ENCODE results near the gene OR51V1.
"Not testable (repeated sequence)": the region's sequence is repeated elsewhere in the genome, so short reads cannot be mapped to it uniquely, and the experiment has no call there.

Gene OR51V1, protein sequence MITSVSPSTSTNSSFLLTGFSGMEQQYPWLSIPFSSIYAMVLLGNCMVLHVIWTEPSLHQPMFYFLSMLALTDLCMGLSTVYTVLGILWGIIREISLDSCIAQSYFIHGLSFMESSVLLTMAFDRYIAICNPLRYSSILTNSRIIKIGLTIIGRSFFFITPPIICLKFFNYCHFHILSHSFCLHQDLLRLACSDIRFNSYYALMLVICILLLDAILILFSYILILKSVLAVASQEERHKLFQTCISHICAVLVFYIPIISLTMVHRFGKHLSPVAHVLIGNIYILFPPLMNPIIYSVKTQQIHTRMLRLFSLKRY

DNA sequence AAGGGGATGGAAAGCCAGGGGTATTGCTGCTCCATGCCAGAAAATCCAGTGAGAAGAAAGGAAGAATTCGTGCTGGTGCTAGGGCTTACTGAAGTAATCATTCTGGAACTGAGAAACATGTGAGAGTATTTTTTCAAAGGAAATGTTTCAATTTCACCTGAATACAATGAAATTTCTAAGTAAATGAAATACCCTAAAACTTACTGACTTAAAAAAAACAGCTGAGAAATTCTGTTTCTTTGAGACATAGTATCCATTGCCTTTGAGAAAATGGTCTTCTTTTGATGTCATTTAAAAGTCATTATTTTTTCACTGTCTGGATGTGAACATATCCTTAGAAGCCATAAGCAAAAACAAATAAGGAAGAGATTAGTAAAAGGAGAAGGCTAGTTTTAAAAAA lies at the start of gene OR51V1:
Gene OR51V1 (minus strand): TSS at position 101 of the 400 bp plus-strand sequence. CDS start 0 bp downstream, at position 101.
- Mint-ChIP-seq H3K27ac (no peak within 1 kb of the TSS), H3K4me3 (no peak within 1 kb of the TSS), H3K36me3 (no peaks in the 10 kb centered on the region), H3K9me3 (ENCODE audit: low read depth) (no peaks in the 10 kb centered on the region), H3K4me1 (ENCODE audit: low read depth) (no peaks in the 10 kb centered on the region), H3K27me3 (no peaks in the 10 kb centered on the region)

DNA sequence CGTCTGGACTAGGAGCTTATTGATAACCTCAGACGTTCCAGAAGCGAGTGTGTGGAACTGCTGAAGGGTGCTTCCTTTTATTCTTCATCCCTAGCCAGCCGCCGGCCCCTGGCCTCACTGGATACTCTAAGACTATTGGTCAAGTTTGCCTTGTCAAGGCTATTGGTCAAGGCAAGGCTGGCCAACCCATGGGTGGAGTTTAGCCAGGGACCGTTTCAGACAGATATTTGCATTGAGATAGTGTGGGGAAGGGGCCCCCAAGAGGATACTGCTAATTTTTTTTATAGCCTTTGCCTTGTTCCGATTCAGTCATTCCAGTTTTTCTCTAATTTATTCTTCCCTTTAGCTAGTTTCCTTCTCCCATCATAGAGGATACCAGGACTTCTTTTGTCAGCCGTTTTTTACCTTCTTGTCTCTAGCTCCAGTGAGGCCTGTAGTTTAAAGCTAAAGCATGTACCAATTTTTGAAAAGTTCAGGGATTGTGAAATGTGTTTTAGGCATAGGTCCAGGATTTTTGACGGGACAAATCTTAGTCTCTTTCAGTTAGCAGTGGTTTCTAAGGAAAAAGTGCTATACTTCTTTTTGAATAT lies 49.4 kb upstream of the OR51V1 start, which contains the start of gene HBG1:
Gene HBG1 (minus strand): TSS at position 51 of the 590 bp plus-strand sequence. CDS start 53 bp downstream, outside the sequence.
- H3K9me3 Mint-ChIP-seq (ENCODE audit: low read depth); H3K36me3 Mint-ChIP-seq; H3K27ac Mint-ChIP-seq; H3K27me3 Mint-ChIP-seq; H3K4me3 Mint-ChIP-seq; H3K4me1 Mint-ChIP-seq (ENCODE audit: low read depth): not testable (repeated sequence)

DNA sequence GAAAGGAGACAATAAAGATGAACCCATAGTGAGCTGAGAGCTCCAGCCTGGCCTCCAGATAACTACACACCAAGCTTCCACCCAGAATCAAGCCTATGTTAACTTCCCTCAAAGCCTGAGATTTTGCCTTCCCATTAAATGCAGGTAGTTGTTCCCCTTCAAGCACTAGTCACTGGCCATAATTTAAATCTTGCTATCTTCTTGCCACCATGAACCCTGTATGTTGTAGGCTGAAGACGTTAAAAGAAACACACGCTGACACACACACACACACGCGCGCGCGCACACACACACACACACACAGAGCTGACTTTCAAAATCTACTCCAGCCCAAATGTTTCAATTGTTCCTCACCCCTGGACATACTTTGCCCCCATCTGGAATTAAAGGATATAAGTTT lies 48.0 kb upstream of the OR51V1 start:
- not testable (repeated sequence) for H3K36me3 Mint-ChIP-seq; H3K4me1 Mint-ChIP-seq (ENCODE audit: low read depth); H3K9me3 Mint-ChIP-seq (ENCODE audit: low read depth); H3K27ac Mint-ChIP-seq; H3K27me3 Mint-ChIP-seq; H3K4me3 Mint-ChIP-seq

DNA sequence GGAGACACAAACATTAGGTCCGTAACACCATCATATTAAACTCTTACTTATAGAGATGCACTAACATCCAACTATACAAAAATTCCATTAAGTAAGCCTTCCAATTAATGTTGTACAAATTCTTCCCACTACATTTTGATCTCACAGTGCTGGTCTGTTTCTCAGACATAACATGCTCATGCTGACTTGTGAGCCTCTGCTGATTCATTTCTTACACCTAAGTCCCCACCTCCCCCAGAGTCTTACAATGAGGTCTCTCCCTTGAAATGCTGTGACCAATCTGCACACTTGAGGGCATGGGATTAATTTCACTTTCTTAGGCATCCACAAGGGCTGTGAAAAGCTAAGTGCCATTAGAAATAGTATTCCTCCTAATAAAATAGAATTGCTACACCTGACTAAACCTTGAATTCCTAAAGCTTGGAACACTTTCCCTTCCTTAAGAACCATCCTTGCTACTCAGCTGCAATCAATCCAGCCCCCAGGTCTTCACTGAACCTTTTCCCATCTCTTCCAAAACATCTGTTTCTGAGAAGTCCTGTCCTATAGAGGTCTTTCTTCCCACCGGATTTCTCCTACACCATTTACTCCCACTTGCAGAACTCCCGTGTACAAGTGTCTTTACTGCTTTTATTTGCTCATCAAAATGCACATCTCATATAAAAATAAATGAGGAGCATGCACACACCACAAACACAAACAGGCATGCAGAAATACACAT lies 47.1 kb upstream of the OR51V1 start:
- H3K9me3 Mint-ChIP-seq (ENCODE audit: low read depth), result no peaks in the 10 kb centered on the region
- no peaks in the 10 kb centered on the region for H3K4me1 Mint-ChIP-seq (ENCODE audit: low read depth)
- no peak overlapping the region for H3K27ac Mint-ChIP-seq
- H3K27me3 Mint-ChIP-seq, result peaks cover 8% of the 10 kb centered on the region
- H3K4me3 Mint-ChIP-seq, result no peak overlapping the region
- no peaks in the 10 kb centered on the region for H3K36me3 Mint-ChIP-seq

DNA sequence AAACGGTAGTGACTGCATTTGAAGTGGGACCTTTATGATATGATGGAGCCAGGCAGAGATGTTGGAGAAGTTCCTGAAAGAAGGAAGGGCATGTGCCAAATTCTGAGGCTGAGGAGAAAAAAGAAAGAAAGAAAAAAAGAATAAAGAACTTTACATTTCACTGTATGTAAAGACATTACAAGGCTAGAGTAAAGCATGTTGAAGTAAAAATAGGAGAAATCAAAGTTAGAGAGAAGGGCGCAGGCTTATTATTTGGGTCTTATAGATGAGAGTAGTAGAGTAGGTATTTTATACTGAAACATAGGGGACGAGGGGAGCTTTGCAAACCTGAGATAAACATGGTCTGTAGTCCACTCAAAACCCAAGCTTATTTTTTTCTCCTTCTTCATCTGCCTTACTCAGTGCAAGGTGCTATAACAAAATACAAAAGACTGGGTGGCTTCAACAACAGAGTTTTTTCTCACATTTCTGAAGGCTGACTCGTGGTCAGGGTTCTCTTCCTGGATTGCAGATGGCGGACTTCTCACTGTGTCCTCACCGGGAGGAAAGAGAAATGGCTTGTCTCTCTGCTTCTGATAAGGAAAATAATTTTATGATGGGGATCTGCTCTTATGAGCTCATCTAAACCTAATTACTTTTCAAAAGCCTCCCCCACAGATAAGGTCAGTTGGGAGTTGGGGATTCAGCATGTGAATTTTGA lies 46.4 kb upstream of the OR51V1 start:
- Mint-ChIP-seq H3K4me1 (ENCODE audit: low read depth) (no peaks in the 10 kb centered on the region), H3K9me3 (ENCODE audit: low read depth) (no peaks in the 10 kb centered on the region), H3K27me3 (peaks cover 9% of the 10 kb centered on the region), H3K36me3 (no peaks in the 10 kb centered on the region), H3K27ac (no peak overlapping the region), H3K4me3 (no peak overlapping the region)

DNA sequence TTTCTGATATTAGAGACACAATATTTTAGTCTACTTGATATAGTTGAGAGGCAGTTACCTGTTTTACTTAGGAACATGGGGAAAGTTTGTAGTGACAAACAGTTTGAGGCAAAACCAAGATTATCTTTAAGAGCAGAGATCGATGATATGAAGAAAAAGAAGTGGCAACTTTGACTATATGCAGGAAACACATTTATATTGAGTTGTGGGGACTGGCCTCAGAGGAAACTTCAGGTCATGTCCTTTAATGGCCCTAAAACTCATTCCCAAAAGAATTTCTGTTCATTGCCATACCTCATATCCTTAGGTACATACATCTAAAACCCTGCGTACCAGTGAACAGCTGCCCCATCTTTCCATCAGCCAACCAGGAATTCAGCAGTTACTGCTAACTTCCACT lies 44.7 kb upstream of the OR51V1 start:
- H3K4me3 Mint-ChIP-seq, result no peak overlapping the region
- H3K4me1 Mint-ChIP-seq (ENCODE audit: low read depth), result no peaks in the 10 kb centered on the region
- no peak overlapping the region for H3K27ac Mint-ChIP-seq
- peaks cover 9% of the 10 kb centered on the region for H3K27me3 Mint-ChIP-seq
- no peaks in the 10 kb centered on the region for H3K9me3 Mint-ChIP-seq (ENCODE audit: low read depth)
- no peaks in the 10 kb centered on the region for H3K36me3 Mint-ChIP-seq

DNA sequence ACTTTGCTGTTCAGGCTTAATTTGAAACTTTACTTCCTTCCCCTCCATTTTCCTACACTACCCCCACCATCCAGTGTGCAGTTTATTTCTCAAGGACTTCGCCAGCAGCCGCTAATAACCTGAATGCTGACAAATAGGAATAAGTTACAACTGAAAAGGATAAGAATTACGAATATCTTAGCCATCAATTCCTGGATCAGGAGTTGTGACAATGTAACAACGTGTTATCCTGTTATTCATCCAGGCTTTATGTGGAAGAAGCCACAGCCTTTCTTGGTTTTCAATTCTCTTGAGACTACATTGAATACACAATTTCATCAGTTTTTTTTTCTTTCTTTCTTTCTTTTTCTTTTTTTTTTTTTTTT lies 43.3 kb upstream of the OR51V1 start:
- Mint-ChIP-seq H3K27me3 (peaks cover 8% of the 10 kb centered on the region), H3K4me1 (ENCODE audit: low read depth) (no peaks in the 10 kb centered on the region), H3K36me3 (no peaks in the 10 kb centered on the region), H3K9me3 (ENCODE audit: low read depth) (no peaks in the 10 kb centered on the region), H3K27ac (no peak overlapping the region), H3K4me3 (no peak overlapping the region)

DNA sequence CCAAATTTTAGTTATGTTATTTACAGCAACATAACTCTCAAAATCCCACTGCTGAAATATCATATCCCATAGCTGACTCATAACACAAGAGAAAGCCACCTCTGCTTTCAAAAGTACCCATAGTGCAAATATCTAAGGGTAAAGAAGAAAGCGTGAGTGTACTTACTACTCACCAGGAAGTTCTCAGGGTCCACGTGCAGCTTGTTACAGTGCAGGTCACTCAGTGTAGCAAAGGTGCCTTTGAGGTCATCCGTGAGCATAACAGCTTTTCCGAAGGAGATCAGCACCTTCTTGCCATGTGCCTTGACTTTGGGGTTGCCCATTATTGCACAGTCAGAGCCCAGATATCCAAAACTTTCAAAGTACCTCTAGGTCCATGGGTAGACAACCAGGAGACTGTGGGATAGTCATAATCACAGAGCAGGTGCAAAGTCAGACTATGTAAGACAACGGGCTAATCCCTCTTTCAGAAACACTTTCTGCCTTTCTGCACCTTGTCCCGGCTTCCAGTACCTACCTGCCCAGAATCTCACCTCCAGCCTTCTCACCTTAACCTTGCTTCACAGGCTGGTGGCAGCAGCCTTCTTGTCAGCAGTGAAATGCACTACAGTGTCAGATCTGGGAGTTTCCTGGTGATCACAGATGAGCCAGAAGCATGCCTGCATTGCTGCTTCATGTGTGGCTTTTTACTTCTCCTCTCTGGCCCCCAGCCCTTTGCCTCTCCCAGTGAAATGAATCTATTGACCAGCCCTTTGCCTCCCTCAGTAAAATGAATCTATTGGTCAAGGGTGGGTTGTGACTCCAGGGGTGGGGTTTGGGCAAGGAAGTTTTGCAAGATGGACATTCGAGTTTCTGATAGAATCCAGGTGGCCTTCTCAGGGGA lies 42.7 kb upstream of the OR51V1 start:
- Mint-ChIP-seq H3K4me3 (no peak overlapping the region), H3K4me1 (ENCODE audit: low read depth) (no peaks in the 10 kb centered on the region), H3K9me3 (ENCODE audit: low read depth) (no peaks in the 10 kb centered on the region), H3K27me3 (peaks cover 8% of the 10 kb centered on the region), H3K27ac (no peak overlapping the region), H3K36me3 (no peaks in the 10 kb centered on the region)

DNA sequence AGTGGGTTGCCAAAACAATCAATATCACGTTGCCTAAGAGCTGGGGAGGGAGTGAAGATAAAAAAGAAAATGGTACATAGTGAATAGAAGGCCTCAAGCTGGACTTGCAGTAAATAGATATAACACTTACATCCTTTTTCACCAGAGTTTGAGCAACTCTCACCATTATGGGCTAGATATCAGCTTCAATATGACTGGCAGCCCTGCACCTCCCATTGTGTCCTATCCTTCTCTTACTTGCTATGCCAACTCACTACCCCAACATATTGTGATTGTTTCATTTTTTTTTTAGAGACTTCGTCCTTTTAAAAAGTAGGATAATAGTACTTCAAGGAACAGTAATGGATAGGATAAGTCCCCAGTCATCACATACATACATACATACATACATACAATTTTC lies 41.7 kb upstream of the OR51V1 start:
- no peaks in the 10 kb centered on the region for H3K4me1 Mint-ChIP-seq (ENCODE audit: low read depth)
- H3K4me3 Mint-ChIP-seq, result no peak overlapping the region
- no peaks in the 10 kb centered on the region for H3K36me3 Mint-ChIP-seq
- H3K27me3 Mint-ChIP-seq, result peaks cover 13% of the 10 kb centered on the region
- no peaks in the 10 kb centered on the region for H3K9me3 Mint-ChIP-seq (ENCODE audit: low read depth)
- no peak overlapping the region for H3K27ac Mint-ChIP-seq

DNA sequence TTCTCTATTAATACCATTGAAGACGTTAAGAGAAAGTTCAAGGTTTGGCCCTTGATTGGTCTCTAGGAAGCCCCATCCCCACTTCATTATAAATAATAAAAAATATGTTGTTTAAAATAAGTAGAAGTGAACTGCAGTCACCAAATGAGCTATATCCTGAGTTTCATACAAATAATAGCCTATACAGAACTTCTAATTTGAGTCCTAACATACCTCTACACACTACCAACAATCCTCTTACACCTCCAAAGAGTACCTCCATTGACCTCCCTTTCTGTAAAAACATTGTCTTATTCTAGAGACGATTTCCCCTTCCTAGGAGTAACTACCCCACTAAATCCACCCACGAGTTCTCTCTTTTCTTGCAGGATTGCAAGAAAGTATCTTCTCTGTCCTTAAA lies 41.0 kb upstream of the OR51V1 start:
- Mint-ChIP-seq H3K4me3 (no peak overlapping the region), H3K4me1 (ENCODE audit: low read depth) (no peaks in the 10 kb centered on the region), H3K9me3 (ENCODE audit: low read depth) (no peaks in the 10 kb centered on the region), H3K27ac (no peak overlapping the region), H3K36me3 (no peaks in the 10 kb centered on the region), H3K27me3 (peaks cover 17% of the 10 kb centered on the region)

DNA sequence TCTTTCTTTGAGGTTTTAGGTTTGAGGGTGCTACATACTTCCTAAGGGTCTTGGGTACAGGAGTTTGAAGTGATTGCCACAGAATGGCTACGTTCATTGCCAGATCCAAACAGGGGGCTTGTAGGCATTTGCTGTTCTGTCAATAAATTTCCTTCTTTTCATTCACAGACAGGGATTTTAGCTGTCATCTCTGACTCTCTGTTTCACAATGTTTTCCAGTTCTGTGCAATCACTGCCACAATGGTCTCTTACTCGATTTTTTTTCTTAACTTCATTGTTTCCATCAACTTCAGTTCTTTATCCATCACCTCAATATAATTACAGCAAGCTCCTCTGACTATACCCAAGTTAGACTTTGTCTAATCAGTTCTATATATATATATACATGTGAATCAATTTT lies 40.0 kb upstream of the OR51V1 start:
- no peak overlapping the region for H3K4me3 Mint-ChIP-seq
- no peaks in the 10 kb centered on the region for H3K9me3 Mint-ChIP-seq (ENCODE audit: low read depth)
- H3K36me3 Mint-ChIP-seq, result no peaks in the 10 kb centered on the region
- H3K4me1 Mint-ChIP-seq (ENCODE audit: low read depth), result no peaks in the 10 kb centered on the region
- no peak overlapping the region for H3K27ac Mint-ChIP-seq
- peaks cover 17% of the 10 kb centered on the region for H3K27me3 Mint-ChIP-seq

DNA sequence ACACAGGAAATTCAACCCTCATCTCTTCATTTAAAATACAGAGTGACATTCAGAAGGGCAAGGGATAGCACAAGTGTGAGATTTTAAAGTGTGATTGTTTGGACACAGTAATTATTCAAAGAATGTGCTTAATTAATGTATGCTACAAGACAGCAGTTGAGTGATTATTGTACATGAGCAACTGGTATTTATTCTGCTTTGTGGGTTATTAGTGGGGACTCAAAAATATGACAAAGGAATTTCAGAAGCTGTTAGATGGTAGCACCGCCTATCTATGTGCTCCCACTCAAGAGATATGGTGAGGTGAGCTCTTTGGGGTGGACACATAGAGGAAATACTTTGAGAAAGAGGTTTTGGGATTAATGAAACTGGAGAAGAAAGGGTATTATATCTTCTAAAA lies 39.6 kb upstream of the OR51V1 start:
- Mint-ChIP-seq H3K27ac (no peak overlapping the region), H3K4me1 (ENCODE audit: low read depth) (no peaks in the 10 kb centered on the region), H3K9me3 (ENCODE audit: low read depth) (no peaks in the 10 kb centered on the region)

DNA sequence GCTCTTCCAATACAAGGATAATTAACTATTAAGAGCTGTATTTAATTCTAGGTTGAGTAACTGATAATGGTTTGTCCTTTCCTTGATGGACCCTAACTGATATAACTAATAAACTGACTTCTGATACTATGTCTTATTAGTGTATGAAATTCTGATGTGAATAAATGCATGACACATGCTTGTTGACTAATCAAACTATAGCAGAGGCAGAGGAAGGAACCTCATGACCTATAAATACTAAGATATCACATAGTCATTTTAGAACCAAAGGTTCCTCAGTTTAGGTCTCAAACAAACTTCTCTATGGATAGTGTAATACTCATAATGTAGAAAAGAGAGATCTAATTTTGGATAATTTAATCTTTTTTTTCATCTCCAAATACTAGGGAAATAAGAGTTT lies 38.6 kb upstream of the OR51V1 start:
- Mint-ChIP-seq H3K27me3 (peaks cover 13% of the 10 kb centered on the region), H3K9me3 (ENCODE audit: low read depth) (no peaks in the 10 kb centered on the region), H3K4me3 (no peak overlapping the region), H3K36me3 (no peaks in the 10 kb centered on the region), H3K4me1 (ENCODE audit: low read depth) (no peaks in the 10 kb centered on the region), H3K27ac (no peak overlapping the region)

More for the DNA sequence above, 39.6 kb upstream of the OR51V1 start:
- Mint-ChIP-seq H3K4me3 (no peak overlapping the region), H3K27me3 (peaks cover 16% of the 10 kb centered on the region), H3K36me3 (no peaks in the 10 kb centered on the region)

DNA sequence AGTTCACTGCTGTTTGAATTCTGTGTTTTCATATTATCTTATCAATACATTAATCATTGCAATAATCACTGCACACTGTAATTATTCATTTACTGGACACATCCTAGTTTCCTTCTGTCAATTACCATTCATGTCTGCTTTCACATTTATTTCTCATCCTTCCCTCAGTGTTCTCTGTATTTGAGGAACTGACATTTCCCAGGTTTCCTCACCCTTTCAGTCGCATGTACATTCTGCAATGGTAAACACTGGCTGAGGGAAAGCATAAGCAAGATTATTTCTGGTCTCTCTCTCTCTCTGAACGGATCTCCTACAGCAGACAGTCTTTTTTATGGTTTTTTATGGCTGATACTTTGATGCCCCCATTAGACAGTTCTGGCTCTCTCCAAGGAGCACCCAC lies 38.0 kb upstream of the OR51V1 start:
- Mint-ChIP-seq H3K27ac (no peak overlapping the region), H3K9me3 (ENCODE audit: low read depth) (no peaks in the 10 kb centered on the region), H3K27me3 (peaks cover 13% of the 10 kb centered on the region), H3K36me3 (no peaks in the 10 kb centered on the region), H3K4me1 (ENCODE audit: low read depth) (no peaks in the 10 kb centered on the region), H3K4me3 (no peak overlapping the region)

Data from activated naive CD8-positive, alpha-beta T cell (primary cell).